A673 (cell line): ENCODE results near the gene MAP2K5. TPM values are rescaled to one million over a fixed set of nuclear protein-coding genes. Genes with fewer than 3 reads are reported as not detected.

Experiments used
- BruUV-seq: library from RNA; stranded (reverse); fragments of 400-500 nt; replicated peaks from 2 replicates; lab custom pipeline; 2021; lab: Mats Ljungman, UMichigan
- CTCF ChIA-PET: fragments of 300-600 bp; sonication (Branson Sonifier 250); formaldehyde crosslinking; loops from one replicate; lab custom pipeline; 2022; ENCODE audit warnings: antibody characterized with exemption; lab: Charles Lee
- POLR2A ChIA-PET: fragments of 300-600 bp; sonication (Branson Sonifier 250); formaldehyde crosslinking; loops from one replicate; lab custom pipeline; 2022; ENCODE audit warnings: antibody characterized with exemption; ENCODE audit not compliant: low non-redundant PET; lab: Charles Lee
- DNase-seq: peaks from one replicate; pipeline ENCODE4 v3.0.0-alpha.2; 2015; ENCODE audit warnings: low spot score
- H3K27ac ChIP-seq: fragments of 200-600 bp; sonication (generic); 2 replicates; pipeline ENCODE4 v1.5.1; 2016; ENCODE audit warnings: mixed run types, low read depth, mild to moderate bottlenecking, mixed read lengths, antibody characterized with exemption, low read length; ENCODE audit not compliant: poor library complexity, severe bottlenecking
- H3K27me3 ChIP-seq: fragments of 200-600 bp; sonication (generic); replicated peaks from 2 replicates; pipeline ENCODE4 v1.6.1; 2017; ENCODE audit warnings: mixed run types, low read depth, mild to moderate bottlenecking, mixed read lengths, antibody characterized with exemption, low read length; ENCODE audit not compliant: insufficient read depth, poor library complexity
- H3K36me3 ChIP-seq: fragments of 200-600 bp; sonication (generic); 2 replicates; pipeline ENCODE4 v1.6.1; 2016; ENCODE audit warnings: mixed run types, mild to moderate bottlenecking, mixed read lengths, antibody characterized with exemption, low read length; ENCODE audit not compliant: insufficient read depth, poor library complexity, severe bottlenecking
- H3K4me1 ChIP-seq: fragments of 200-600 bp; sonication (generic); 2 replicates; pipeline ENCODE4 v1.6.1; 2017; ENCODE audit warnings: mixed run types, mild to moderate bottlenecking, mixed read lengths, antibody characterized with exemption, low read length; ENCODE audit not compliant: insufficient read depth, poor library complexity, severe bottlenecking
- H3K4me3 ChIP-seq: fragments of 200-600 bp; sonication (generic); 2 replicates; pipeline ENCODE4 v1.5.1; 2016; ENCODE audit warnings: low read depth, mixed run types, mild to moderate bottlenecking, mixed read lengths, low read length; ENCODE audit not compliant: poor library complexity, severe bottlenecking
- H3K9me3 ChIP-seq: fragments of 200-600 bp; sonication (generic); 2 replicates; pipeline ENCODE4 v1.6.1; 2016; ENCODE audit warnings: mixed run types, low read depth, mild to moderate bottlenecking, mixed read lengths, antibody characterized with exemption, low read length; ENCODE audit not compliant: poor library complexity, severe bottlenecking
- CTCF ChIP-seq: fragments of 300-800, 200-600 bp; sonication (generic); conservative IDR thresholded peaks from 2 replicates; pipeline ENCODE4 v1.5.1; 2017; ENCODE audit warnings: low read depth, mild to moderate bottlenecking, antibody characterized with exemption, low read length, moderate library complexity, mixed read lengths
- EZH2 ChIP-seq: fragments of 200-600 bp; sonication (generic); IDR thresholded peaks from 2 replicates; pipeline ENCODE4 v1.6.1; 2017; ENCODE audit warnings: borderline replicate concordance, low read depth, mild to moderate bottlenecking, mixed read lengths, antibody characterized with exemption, low read length; ENCODE audit not compliant: poor library complexity, severe bottlenecking
- intact Hi-C: fragments of 100-400 bp; cut with micrococcal nuclease; formaldehyde crosslinking; loops from one replicate; pipeline ENCODE4 v1.10.0; 2022; ENCODE audit not compliant: unreplicated experiment
- total RNA-seq: library from RNA; stranded (reverse); gene quantifications from 2 replicates; pipeline ENCODE4 v1.2.3, GENCODE V29; 2021

Gene MAP2K5
- total RNA-seq, 1 experiment from 2014 or later, result 62.8 TPM

- Histone ChIP-seq H3K27me3 (peaks cover 96% of the 10 kb centered on the region), H3K27ac (no peak overlapping the region), H3K9me3 (no peaks in the 10 kb centered on the region), H3K4me1 (peaks cover 36% of the 10 kb centered on the region), H3K36me3 (no peaks in the 10 kb centered on the region), H3K4me3 (peak overlapping the region; percentile 23)
- DNase-seq, result no peak
- CTCF ChIA-PET, result interaction anchor here (1.5 kb wide), 1 partner anchor 877 kb away, joined by 3 read pairs; no protein-coding TSS in a partner anchor
- intact Hi-C loops, result no loop called here
- no peak for TF ChIP-seq CTCF
- TF ChIP-seq EZH2, result peak; percentile 97
- POLR2A ChIA-PET, result no interaction called here
- BruUV-seq, result no TSS peak
Observed at GRCh38 chr15:67823314-67824196, 281.1 kb downstream of the MAP2K5 start.

GRCh38 chr15:67824197-67824968, 281.9 kb downstream of the MAP2K5 start:
- intact Hi-C loops, result no loop called here
- H3K4me1 ChIP-seq, result peaks cover 36% of the 10 kb centered on the region
- peak overlapping the region; percentile 23 for H3K4me3 ChIP-seq
- no peak for DNase-seq
- ChIA-PET CTCF (interaction anchor here (1.5 kb wide), 1 partner anchor 878 kb away, joined by 3 read pairs; no protein-coding TSS in a partner anchor), POLR2A (no interaction called here)
- H3K36me3 ChIP-seq, result no peaks in the 10 kb centered on the region
- no peaks in the 10 kb centered on the region for H3K9me3 ChIP-seq
- TF ChIP-seq CTCF, result no peak
- TF ChIP-seq EZH2, result peak; percentile 75
- no peak overlapping the region for H3K27ac ChIP-seq
- H3K27me3 ChIP-seq, result peaks cover 100% of the 10 kb centered on the region
- no TSS peak for BruUV-seq

DNA sequence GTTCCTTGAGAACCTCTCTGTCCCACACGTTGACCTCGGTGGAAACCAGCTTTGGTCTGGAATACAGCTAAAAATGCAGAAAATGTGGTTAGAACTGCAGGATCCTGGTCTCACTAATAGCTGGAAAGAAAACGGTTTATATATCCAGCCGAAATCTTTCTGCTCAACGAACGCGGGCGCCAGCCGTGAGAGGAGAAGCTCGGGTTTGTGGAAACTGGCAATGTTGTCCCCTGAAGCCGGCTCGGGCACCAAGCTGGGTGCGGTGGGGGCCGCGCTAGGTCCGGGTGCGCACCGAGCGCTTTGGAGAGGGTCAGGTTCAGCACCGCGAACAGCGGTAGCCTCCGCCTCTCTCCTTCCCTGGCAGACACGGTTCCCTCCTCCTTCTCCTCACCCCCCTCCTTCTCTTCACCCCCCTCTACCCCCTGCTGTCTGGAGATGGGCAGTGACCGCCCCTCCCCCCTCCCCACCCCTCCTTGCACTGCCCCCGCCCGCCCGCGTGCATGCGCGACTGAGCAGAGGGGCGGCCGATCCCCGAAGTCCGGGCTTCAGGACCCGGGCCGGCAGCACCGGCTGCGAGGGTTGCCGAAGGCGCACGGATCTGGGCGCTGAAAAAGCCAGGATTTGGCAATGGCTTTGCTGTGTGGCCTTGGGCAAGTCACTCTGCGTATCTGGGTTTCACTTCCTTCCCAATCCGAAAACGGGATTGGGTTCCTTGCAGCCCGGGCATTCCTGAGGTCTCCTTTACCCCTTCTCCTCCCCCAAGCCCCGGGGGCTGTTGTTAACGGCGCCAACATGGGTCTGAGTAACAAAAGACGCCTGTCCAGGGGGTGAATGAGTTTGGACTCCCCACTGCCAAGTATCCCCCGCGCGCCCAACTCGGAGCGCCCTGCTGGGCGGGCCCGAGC, 282.7 kb downstream of the MAP2K5 start, which contains the start of gene SKOR1:
Gene SKOR1, plus strand, starts transcription at position 534 of the 905 bp plus-strand sequence. Its CDS starts 94 bp downstream, at position 628.
- peaks cover 36% of the 10 kb centered on the region for H3K4me1 ChIP-seq
- no peak for DNase-seq
- BruUV-seq, result no TSS peak
- ChIA-PET POLR2A (no interaction called here), CTCF (interaction anchor here (1.5 kb wide), 1 partner anchor 879 kb away, joined by 3 read pairs; no protein-coding TSS in a partner anchor)
- H3K9me3 ChIP-seq, result no peaks in the 10 kb centered on the region
- peak within 1 kb of the TSS; percentile 24 for H3K4me3 ChIP-seq
- no peaks in the 10 kb centered on the region for H3K36me3 ChIP-seq
- H3K27ac ChIP-seq, result no peak within 1 kb of the TSS
- intact Hi-C loops, result no loop called here
- peaks cover 100% of the 10 kb centered on the region for H3K27me3 ChIP-seq
- TF ChIP-seq CTCF (no peak), EZH2 (no peak)
